HepG2 (cell line): ENCODE data around the gene CAMTA2. TPM values are rescaled to one million over a fixed set of nuclear protein-coding genes. Genes with fewer than 3 reads are reported as not detected.

Experiments
- RBM22 ChIP-seq: fragments of 200-400 bp; formaldehyde crosslinking; optimal IDR thresholded peaks from 2 replicates; pipeline ENCODE3; 2017; ENCODE audit warnings: mild to moderate bottlenecking, low read length, moderate library complexity
- SP4 ChIP-seq: sonication (generic); formaldehyde crosslinking; IDR thresholded peaks from 2 replicates; pipeline ENCODE4 v1.8.1; 2023; ENCODE audit warnings: mild to moderate bottlenecking, missing genetic modification reagents
- ZBTB7A ChIP-seq: sonication (generic); formaldehyde crosslinking; IDR thresholded peaks from 2 replicates; pipeline ENCODE4 v1.8.0; 2022; ENCODE audit warnings: mild to moderate bottlenecking, missing genetic modification reagents
- ZFY ChIP-seq: sonication (generic); formaldehyde crosslinking; IDR thresholded peaks from 2 replicates; pipeline ENCODE4 v1.4.0; 2020; ENCODE audit warnings: missing genetic modification reagents
- ZNF891 ChIP-seq: sonication (generic); formaldehyde crosslinking; IDR thresholded peaks from 2 replicates; pipeline ENCODE4 v1.5.0; 2020; ENCODE audit warnings: mild to moderate bottlenecking, missing genetic modification reagents
- polyA plus RNA-seq, 8 experiments: library from polyadenylated mRNA; depleted of rRNA in 3 of 8; stranded (reverse) in 7 of 8; unstranded in 1 of 8; fragments of >200 nt; fragmentation: Illumina TruSeq in 4 of 8; extraction: Trizol in 4 of 8; gene quantifications; 2 replicates each; pipeline versions ENCODE4 v1.2.1 to v1.2.3, GENCODE V29; 2011 to 2016; ENCODE audit warnings: low read depth in 4 of 8, missing spikeins in 1 of 8, mixed read lengths in 1 of 8; ENCODE audit not compliant: insufficient read depth in 1 of 8
- total RNA-seq, 5 experiments: library from RNA; depleted of rRNA; stranded (reverse); fragments of >200 nt; fragmentation: Illumina TruSeq; extraction: Trizol; gene quantifications; 2 replicates each; pipeline ENCODE4 v1.2.3, GENCODE V29; 2016; ENCODE audit warnings: low read depth in 1 of 5
- TF ChIP-seq, protein P1 (sequence below), 2 experiments: sonication (generic) in 1 of 2; formaldehyde crosslinking in 1 of 2; IDR thresholded peaks; 2 replicates each; pipeline versions ENCODE4 v1.6.1 to v1.9.0; 2014 to 2022; ENCODE audit warnings: antibody characterized with exemption in 1 of 2, borderline replicate concordance in 1 of 2, inconsistent platforms in 1 of 2, low read depth in 1 of 2, missing genetic modification reagents in 1 of 2
- TF ChIP-seq, protein P2 (sequence below): sonication (generic); formaldehyde crosslinking; IDR thresholded peaks from 2 replicates; pipeline ENCODE4 v1.5.1; 2020; ENCODE audit warnings: mild to moderate bottlenecking, missing genetic modification reagents, moderate library complexity
- TF ChIP-seq, protein P3 (sequence below): sonication (generic); formaldehyde crosslinking; IDR thresholded peaks from 2 replicates; pipeline ENCODE4 v1.4.0; 2020; ENCODE audit warnings: mild to moderate bottlenecking, missing genetic modification reagents
- TF ChIP-seq, protein P4 (sequence below): sonication (generic); formaldehyde crosslinking; IDR thresholded peaks from 2 replicates; pipeline ENCODE4 v1.4.0; 2020; ENCODE audit warnings: missing genetic modification reagents
- TF ChIP-seq, protein P5 (sequence below): IDR thresholded peaks from 2 replicates; pipeline ENCODE4 v1.6.1; 2016; ENCODE audit warnings: mild to moderate bottlenecking

CAMTA2 gene
- total and polyA plus RNA-seq, 2 of the 13 experiments (the other 11 are each of a cell fraction or from before 2014, with no cell fraction given), result 4.1 to 7.1 TPM

DNA sequence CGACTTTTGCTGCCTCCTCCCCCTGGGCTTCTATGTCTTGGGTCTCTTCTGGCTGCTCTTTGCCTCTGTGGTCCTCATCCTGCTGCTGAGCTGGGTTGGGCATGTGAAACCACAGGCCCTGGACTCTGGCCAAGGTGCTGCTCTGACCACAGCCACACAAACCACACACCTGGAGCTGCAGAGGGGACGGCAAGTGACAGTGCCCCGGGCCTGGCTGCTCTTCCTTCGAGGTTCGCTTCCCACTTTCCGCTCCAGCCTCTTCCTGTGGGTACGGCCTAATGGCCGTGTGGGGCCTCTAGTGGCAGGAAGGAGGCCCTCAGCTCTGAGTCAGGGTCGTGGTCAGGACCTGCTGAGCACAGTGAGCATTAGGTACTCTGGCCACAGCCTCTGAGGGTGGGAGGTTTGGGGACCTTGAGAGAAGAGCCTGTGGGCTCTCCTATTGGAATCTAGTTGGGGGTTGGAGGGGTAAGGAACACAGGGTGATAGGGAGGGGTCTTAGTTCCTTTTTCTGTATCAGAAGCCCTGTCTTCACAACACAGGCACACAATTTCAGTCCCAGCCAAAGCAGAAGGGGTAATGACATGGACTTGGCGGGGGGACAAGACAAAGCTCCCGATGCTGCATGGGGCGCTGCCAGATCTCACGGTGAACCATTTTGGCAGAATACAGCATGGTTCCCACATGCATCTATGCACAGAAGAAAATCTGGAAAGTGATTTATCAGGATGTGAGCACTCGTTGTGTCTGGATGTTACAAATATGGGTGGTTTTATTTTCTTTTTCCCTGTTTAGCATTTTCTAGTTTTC, 53.1 kb downstream of the CAMTA2 start (continued):
- TF ChIP-seq, protein P1, sequence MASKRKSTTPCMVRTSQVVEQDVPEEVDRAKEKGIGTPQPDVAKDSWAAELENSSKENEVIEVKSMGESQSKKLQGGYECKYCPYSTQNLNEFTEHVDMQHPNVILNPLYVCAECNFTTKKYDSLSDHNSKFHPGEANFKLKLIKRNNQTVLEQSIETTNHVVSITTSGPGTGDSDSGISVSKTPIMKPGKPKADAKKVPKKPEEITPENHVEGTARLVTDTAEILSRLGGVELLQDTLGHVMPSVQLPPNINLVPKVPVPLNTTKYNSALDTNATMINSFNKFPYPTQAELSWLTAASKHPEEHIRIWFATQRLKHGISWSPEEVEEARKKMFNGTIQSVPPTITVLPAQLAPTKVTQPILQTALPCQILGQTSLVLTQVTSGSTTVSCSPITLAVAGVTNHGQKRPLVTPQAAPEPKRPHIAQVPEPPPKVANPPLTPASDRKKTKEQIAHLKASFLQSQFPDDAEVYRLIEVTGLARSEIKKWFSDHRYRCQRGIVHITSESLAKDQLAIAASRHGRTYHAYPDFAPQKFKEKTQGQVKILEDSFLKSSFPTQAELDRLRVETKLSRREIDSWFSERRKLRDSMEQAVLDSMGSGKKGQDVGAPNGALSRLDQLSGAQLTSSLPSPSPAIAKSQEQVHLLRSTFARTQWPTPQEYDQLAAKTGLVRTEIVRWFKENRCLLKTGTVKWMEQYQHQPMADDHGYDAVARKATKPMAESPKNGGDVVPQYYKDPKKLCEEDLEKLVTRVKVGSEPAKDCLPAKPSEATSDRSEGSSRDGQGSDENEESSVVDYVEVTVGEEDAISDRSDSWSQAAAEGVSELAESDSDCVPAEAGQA (IDR thresholded peaks at IDR 0.05; ENCODE audit: low read depth), result no peak
- TF ChIP-seq, protein P1 (CRISPR knock-in tag; IDR thresholded peaks at IDR 0.05; ENCODE audit: borderline replicate concordance), result no peak
- TF ChIP-seq RBM22 (peak; percentile 39), ZNF891 (CRISPR knock-in tag) (peak; percentile 75; the same call in 1 of the 2 replicates), ZFY (CRISPR knock-in tag) (peak; percentile 47; the same call in 1 of the 2 replicates), ZBTB7A (CRISPR knock-in tag) (0 out of 2 replicates have a peak, but pooled peaks have one; percentile 24), SP4 (CRISPR knock-in tag) (0 out of 2 replicates have a peak, but pooled peaks have one; percentile 37)
- TF ChIP-seq, protein P2, sequence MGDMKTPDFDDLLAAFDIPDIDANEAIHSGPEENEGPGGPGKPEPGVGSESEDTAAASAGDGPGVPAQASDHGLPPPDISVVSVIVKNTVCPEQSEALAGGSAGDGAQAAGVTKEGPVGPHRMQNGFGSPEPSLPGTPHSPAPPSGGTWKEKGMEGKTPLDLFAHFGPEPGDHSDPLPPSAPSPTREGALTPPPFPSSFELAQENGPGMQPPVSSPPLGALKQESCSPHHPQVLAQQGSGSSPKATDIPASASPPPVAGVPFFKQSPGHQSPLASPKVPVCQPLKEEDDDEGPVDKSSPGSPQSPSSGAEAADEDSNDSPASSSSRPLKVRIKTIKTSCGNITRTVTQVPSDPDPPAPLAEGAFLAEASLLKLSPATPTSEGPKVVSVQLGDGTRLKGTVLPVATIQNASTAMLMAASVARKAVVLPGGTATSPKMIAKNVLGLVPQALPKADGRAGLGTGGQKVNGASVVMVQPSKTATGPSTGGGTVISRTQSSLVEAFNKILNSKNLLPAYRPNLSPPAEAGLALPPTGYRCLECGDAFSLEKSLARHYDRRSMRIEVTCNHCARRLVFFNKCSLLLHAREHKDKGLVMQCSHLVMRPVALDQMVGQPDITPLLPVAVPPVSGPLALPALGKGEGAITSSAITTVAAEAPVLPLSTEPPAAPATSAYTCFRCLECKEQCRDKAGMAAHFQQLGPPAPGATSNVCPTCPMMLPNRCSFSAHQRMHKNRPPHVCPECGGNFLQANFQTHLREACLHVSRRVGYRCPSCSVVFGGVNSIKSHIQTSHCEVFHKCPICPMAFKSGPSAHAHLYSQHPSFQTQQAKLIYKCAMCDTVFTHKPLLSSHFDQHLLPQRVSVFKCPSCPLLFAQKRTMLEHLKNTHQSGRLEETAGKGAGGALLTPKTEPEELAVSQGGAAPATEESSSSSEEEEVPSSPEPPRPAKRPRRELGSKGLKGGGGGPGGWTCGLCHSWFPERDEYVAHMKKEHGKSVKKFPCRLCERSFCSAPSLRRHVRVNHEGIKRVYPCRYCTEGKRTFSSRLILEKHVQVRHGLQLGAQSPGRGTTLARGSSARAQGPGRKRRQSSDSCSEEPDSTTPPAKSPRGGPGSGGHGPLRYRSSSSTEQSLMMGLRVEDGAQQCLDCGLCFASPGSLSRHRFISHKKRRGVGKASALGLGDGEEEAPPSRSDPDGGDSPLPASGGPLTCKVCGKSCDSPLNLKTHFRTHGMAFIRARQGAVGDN (CRISPR knock-in tag), result peak; percentile 85
- TF ChIP-seq, protein P3, sequence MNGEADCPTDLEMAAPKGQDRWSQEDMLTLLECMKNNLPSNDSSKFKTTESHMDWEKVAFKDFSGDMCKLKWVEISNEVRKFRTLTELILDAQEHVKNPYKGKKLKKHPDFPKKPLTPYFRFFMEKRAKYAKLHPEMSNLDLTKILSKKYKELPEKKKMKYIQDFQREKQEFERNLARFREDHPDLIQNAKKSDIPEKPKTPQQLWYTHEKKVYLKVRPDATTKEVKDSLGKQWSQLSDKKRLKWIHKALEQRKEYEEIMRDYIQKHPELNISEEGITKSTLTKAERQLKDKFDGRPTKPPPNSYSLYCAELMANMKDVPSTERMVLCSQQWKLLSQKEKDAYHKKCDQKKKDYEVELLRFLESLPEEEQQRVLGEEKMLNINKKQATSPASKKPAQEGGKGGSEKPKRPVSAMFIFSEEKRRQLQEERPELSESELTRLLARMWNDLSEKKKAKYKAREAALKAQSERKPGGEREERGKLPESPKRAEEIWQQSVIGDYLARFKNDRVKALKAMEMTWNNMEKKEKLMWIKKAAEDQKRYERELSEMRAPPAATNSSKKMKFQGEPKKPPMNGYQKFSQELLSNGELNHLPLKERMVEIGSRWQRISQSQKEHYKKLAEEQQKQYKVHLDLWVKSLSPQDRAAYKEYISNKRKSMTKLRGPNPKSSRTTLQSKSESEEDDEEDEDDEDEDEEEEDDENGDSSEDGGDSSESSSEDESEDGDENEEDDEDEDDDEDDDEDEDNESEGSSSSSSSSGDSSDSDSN (CRISPR knock-in tag), result peak; percentile 42
- TF ChIP-seq, protein P4, sequence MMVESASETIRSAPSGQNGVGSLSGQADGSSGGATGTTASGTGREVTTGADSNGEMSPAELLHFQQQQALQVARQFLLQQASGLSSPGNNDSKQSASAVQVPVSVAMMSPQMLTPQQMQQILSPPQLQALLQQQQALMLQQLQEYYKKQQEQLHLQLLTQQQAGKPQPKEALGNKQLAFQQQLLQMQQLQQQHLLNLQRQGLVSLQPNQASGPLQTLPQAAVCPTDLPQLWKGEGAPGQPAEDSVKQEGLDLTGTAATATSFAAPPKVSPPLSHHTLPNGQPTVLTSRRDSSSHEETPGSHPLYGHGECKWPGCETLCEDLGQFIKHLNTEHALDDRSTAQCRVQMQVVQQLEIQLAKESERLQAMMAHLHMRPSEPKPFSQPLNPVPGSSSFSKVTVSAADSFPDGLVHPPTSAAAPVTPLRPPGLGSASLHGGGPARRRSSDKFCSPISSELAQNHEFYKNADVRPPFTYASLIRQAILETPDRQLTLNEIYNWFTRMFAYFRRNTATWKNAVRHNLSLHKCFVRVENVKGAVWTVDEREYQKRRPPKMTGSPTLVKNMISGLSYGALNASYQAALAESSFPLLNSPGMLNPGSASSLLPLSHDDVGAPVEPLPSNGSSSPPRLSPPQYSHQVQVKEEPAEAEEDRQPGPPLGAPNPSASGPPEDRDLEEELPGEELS (CRISPR knock-in tag), result 0 out of 2 replicates have a peak, but pooled peaks have one; percentile 15
- TF ChIP-seq, protein P5, sequence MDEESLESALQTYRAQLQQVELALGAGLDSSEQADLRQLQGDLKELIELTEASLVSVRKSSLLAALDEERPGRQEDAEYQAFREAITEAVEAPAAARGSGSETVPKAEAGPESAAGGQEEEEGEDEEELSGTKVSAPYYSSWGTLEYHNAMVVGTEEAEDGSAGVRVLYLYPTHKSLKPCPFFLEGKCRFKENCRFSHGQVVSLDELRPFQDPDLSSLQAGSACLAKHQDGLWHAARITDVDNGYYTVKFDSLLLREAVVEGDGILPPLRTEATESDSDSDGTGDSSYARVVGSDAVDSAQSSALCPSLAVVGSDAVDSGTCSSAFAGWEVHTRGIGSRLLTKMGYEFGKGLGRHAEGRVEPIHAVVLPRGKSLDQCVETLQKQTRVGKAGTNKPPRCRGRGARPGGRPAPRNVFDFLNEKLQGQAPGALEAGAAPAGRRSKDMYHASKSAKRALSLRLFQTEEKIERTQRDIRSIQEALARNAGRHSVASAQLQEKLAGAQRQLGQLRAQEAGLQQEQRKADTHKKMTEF (CRISPR knock-in tag), result 0 out of 2 replicates have a peak, but pooled peaks have one; percentile 22
